ENCODE data around the gene OFD1.
A peak's percentile ranks its signal among the peaks of the same experiment; 100 is the strongest.

Gene OFD1

DNA sequence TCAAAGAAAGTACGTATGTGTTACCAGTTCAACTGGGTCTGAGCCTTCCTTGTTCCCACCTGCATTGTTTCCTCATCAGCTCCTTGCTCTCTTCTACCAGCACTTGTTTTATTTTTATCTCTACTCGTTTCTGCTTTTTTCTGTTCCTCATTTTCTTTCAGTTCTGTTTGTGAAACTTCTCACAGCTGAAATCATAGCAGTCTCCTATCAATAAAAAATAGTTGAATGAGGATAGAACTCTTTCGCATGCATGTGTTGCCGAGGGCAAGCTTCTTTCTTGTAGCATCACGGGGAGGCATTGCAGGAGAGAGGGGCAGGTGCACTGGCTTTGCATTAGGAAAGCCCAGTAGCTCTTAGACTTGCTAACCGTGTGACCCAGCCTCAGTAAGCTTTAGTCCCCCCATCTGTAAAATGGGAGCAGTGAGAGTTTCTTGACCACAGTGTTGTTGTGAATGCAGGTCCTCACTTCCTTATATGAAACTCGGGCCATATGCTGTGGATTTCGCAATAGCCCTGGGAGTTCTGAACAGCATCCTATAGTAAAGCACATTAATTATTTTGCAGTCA, 24.7 kb downstream of the OFD1 start:
- no peak overlapping the region for H3K4me3 ChIP-seq (ENCODE audit: control insufficient read depth, low read depth, low read length)
- peak; percentile 36 for DNase-seq (ENCODE audit: low read depth)
- TF ChIP-seq, protein P1, sequence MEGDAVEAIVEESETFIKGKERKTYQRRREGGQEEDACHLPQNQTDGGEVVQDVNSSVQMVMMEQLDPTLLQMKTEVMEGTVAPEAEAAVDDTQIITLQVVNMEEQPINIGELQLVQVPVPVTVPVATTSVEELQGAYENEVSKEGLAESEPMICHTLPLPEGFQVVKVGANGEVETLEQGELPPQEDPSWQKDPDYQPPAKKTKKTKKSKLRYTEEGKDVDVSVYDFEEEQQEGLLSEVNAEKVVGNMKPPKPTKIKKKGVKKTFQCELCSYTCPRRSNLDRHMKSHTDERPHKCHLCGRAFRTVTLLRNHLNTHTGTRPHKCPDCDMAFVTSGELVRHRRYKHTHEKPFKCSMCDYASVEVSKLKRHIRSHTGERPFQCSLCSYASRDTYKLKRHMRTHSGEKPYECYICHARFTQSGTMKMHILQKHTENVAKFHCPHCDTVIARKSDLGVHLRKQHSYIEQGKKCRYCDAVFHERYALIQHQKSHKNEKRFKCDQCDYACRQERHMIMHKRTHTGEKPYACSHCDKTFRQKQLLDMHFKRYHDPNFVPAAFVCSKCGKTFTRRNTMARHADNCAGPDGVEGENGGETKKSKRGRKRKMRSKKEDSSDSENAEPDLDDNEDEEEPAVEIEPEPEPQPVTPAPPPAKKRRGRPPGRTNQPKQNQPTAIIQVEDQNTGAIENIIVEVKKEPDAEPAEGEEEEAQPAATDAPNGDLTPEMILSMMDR (conservative IDR thresholded peaks at IDR 0.05; ENCODE audit: control insufficient read depth, insufficient read depth, low read depth, low read length), result no peak

GRCh38 chrX:13760426-13760825, 25.9 kb downstream of the OFD1 start:
- no peak for DNase-seq (ENCODE audit: low read depth)
- no peak overlapping the region for H3K4me3 ChIP-seq (ENCODE audit: control insufficient read depth, low read depth, low read length)
- TF ChIP-seq, protein P1 (conservative IDR thresholded peaks at IDR 0.05; ENCODE audit: control insufficient read depth, insufficient read depth, low read depth, low read length), result no peak

- peak; percentile 41 for DNase-seq (ENCODE audit: low read depth)
- H3K4me3 ChIP-seq (ENCODE audit: control insufficient read depth, low read depth, low read length), result no peak overlapping the region
- TF ChIP-seq, protein P1 (conservative IDR thresholded peaks at IDR 0.05; ENCODE audit: control insufficient read depth, insufficient read depth, low read depth, low read length), result no peak
Measured at GRCh38 chrX:13761606-13762414, 27.3 kb downstream of the OFD1 start.

- no peak for DNase-seq (ENCODE audit: low read depth)
- H3K4me3 ChIP-seq (ENCODE audit: control insufficient read depth, low read depth, low read length), result no peak overlapping the region
- TF ChIP-seq, protein P1 (conservative IDR thresholded peaks at IDR 0.05; ENCODE audit: control insufficient read depth, insufficient read depth, low read depth, low read length), result no peak
Measured at GRCh38 chrX:13763489-13763888, 28.9 kb downstream of the OFD1 start.

DNA sequence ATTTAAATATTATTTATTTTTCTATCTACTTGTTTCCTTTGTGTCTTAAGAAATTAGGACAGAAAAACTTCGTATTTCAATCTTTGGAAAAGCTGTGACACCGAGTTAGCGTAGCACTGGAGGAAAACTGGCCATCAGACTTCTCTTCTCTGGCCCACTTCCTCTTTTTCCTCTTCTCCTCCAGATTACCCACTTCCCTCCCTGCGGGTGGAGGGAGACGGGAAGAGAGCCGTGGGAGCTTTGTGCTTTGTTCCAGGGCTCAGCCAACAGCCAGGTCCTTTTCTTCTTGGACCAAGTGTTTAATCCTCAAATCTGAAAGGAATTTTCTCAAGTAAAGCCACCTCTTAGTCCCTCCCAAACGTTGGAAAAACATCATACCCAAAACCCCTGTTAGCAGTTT, 29.7 kb downstream of the OFD1 start:
- DNase-seq (ENCODE audit: low read depth), result no peak
- no peak overlapping the region for H3K4me3 ChIP-seq (ENCODE audit: control insufficient read depth, low read depth, low read length)
- TF ChIP-seq, protein P1 (conservative IDR thresholded peaks at IDR 0.05; ENCODE audit: control insufficient read depth, insufficient read depth, low read depth, low read length), result no peak

DNA sequence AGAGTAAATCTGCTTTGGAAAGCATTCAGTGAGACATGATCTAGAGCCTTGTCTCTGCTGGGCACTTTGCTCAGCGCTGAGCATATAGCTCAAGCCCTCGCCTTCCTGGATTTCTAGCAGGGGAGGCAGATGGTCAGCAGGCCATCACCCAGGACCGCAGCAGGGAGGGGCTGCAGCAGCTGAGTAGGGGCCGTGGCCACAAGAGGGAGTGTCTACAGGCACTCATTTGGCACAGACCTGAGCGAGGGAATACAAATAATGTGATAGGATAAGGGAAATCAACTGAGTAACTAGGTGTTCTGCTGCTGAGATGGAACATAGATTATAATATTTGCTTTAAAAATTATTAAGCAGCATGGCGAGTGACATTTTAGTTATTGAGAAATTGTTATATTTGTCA, 30.2 kb downstream of the OFD1 start:
- TF ChIP-seq, protein P1 (conservative IDR thresholded peaks at IDR 0.05; ENCODE audit: control insufficient read depth, insufficient read depth, low read depth, low read length), result peak; percentile 3
- no peak overlapping the region for H3K4me3 ChIP-seq (ENCODE audit: control insufficient read depth, low read depth, low read length)
- DNase-seq (ENCODE audit: low read depth), result peak; percentile 36
